ENCODE results near the gene DENND2D. TPM values are rescaled to one million over a fixed set of nuclear protein-coding genes. Genes with fewer than 3 reads are reported as not detected.

The DENND2D gene
- total RNA-seq, 4 donors from 2014 or later: 1.4 to 16.6 (median 6.4) TPM

DNA sequence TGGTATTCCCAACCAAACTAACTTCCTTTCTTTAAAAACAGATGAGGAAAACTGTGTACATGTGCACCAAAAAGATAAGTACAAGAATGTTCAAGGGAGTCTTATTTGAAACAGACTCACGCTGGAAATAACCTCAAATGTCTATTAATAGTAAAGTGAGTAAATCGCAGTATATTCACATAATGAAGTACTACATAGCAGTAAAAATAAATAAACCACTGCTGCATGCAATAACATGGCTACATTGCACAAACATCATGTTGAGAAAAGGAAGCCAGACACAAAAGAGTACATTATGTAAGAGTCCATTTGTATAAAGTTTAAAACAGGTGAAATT lies 5.2 kb upstream of the DENND2D start:
- Histone ChIP-seq H3K4me3 (no peak overlapping the region), H3K27me3 (peaks cover 52% of the 10 kb centered on the region), H3K9me3 (no peaks in the 10 kb centered on the region), H3K27ac (no peak overlapping the region), H3K36me3 (no peaks in the 10 kb centered on the region), H3K4me1 (peaks cover 0 to 30% (median 0%) of the 10 kb centered on the region in 3 donors)
- 29 to 49% methylated on average over 2 of the region's 2 CpGs for WGBS, 2 donors (ENCODE audit: low coverage in 1 of 2)
- no peak for ATAC-seq
- TF ChIP-seq, protein P1, sequence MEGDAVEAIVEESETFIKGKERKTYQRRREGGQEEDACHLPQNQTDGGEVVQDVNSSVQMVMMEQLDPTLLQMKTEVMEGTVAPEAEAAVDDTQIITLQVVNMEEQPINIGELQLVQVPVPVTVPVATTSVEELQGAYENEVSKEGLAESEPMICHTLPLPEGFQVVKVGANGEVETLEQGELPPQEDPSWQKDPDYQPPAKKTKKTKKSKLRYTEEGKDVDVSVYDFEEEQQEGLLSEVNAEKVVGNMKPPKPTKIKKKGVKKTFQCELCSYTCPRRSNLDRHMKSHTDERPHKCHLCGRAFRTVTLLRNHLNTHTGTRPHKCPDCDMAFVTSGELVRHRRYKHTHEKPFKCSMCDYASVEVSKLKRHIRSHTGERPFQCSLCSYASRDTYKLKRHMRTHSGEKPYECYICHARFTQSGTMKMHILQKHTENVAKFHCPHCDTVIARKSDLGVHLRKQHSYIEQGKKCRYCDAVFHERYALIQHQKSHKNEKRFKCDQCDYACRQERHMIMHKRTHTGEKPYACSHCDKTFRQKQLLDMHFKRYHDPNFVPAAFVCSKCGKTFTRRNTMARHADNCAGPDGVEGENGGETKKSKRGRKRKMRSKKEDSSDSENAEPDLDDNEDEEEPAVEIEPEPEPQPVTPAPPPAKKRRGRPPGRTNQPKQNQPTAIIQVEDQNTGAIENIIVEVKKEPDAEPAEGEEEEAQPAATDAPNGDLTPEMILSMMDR (IDR thresholded peaks at IDR 0.05): no peak
- TF ChIP-seq POLR2A (IDR thresholded peaks at IDR 0.05) (no peak), EP300 (IDR thresholded peaks at IDR 0.05) (no peak), POLR2AphosphoS5 (IDR thresholded peaks at IDR 0.05) (no peak)

DNA sequence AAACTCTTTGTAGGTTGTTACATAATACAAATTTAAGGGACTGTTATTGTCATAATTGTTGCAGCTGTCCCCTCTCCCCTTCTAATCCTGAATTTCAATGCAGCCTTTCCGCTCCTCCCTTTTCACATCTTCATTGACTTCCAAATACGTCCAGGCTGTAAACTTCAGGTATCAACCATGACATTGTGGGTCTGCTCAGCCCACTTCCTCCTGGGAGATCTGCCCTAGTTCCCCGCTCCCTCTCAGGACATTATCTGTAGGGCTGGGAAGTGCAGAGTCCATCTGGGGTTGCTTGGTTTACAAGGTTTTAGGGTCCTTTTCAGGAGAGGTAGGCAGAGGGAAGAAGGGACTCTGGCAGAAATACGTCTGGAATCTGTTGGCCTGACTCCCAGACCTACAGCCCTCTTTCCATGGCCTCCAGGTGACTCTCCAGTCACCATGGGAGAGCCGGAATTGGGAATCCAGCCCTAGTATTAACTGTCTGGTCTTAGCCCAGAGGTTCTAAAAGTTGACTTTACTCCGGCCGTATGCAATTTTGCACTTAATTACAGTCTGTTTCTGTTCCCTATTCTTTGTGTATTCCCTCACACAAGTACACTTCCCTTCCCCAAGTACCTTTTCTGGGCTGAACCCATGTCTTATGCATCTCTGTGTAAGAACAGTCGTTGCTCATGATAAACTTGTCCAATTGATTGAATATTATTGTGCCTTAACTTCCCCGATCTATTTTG lies 4.7 kb upstream of the DENND2D start:
- TF ChIP-seq POLR2A (IDR thresholded peaks at IDR 0.05) (no peak), EP300 (IDR thresholded peaks at IDR 0.05) (no peak), POLR2AphosphoS5 (IDR thresholded peaks at IDR 0.05) (no peak)
- TF ChIP-seq, protein P1 (IDR thresholded peaks at IDR 0.05): no peak
- H3K9me3 ChIP-seq: no peaks in the 10 kb centered on the region
- 49 to 70% methylated on average over 7 to 8 of the region's 9 CpGs for WGBS, 2 donors (ENCODE audit: low coverage in 1 of 2)
- peaks cover 0 to 30% (median 0%) of the 10 kb centered on the region in 3 donors for H3K4me1 ChIP-seq
- H3K4me3 ChIP-seq: peak overlapping the region in 1 of 2 donors; percentile 65
- no peak for ATAC-seq
- H3K27me3 ChIP-seq: peaks cover 47% of the 10 kb centered on the region
- H3K36me3 ChIP-seq: no peaks in the 10 kb centered on the region
- no peak overlapping the region for H3K27ac ChIP-seq

DNA sequence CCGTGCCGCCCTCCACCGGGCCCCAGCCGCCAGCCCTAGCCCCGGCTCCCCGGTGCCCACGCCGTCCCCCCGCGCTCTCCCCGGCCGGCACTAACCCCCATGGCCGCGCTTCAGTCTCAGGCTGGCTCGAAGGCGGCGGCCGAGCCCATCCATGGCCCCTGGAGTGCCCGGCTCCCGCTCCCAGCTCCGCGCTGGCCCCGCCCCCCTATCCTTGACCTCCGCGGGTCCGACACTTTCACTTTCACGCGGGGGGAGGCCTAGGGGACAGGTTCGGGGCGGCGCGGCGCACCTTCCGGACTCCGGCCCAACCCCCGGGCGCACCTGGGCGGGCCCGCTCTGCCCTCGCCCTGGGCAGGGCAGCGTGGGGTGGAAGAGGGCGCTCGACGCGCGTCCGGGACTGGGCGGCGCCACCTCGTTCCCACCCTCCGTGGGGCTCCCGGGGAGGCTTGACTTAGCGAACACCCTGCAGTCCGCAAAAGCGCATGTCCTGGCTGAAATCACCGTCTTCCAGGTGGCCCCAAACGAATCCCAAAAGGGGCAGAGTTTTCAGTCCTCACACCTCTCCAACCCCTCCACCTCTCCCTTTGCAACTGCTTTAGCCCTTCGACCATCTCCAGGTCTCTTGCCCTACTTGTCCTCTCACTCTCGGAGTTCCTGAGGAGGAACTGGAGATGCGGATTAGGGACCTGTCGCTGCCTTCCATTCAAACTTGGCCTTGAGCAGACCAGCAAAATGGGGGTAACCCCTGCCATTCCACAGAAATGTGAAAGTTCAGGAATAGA lies 3.9 kb upstream of the DENND2D start:
- Histone ChIP-seq H3K4me3 (peak overlapping the region; percentile 49 to 65), H3K27me3 (peaks cover 42% of the 10 kb centered on the region), H3K27ac (peak overlapping the region in 3 of 4 donors; percentile 52 to 77 (median 70)), H3K36me3 (no peaks in the 10 kb centered on the region), H3K9me3 (no peaks in the 10 kb centered on the region), H3K4me1 (peaks cover 0 to 30% (median 0%) of the 10 kb centered on the region in 3 donors)
- TF ChIP-seq POLR2AphosphoS5 (IDR thresholded peaks at IDR 0.05) (no peak), EP300 (IDR thresholded peaks at IDR 0.05) (no peak), POLR2A (IDR thresholded peaks at IDR 0.05) (peak; percentile 19 to 30)
- TF ChIP-seq, protein P1 (IDR thresholded peaks at IDR 0.05): no peak
- peak; percentile 42 for ATAC-seq
- 40% methylated on average over 6 of the region's 61 CpGs; no CpG with 5 or more reads in 1 of the 2 donors for WGBS, 2 donors (ENCODE audit: low coverage in 1 of 2)

DNA sequence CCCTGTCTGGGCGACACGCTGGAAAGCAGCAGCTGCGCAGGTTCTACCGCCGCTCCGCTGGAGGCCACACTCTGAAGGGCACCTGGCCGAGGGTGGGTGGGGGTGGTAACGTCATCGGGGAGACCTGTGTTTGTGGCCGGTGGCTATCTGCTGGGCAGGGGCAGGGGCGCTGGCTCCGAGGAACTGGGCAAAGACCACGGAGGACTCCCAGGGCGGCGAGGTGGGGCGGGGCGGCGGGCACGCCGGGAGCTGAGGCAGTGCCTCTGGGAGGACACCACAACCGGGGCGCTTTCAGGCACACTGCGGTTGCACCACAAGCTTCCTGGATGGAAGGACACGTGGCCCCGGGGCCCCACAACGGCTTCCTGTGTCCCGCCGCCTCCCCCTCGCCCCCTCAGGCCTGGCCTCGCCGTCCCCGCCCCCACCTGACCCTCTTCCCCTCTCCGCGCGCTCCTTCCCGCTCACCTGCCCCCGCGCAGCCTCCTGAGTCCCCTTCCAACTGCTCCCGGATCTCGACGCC lies 3.3 kb upstream of the DENND2D start:
- ATAC-seq: peak; percentile 46
- WGBS, 2 donors (ENCODE audit: low coverage in 1 of 2): no CpG with 5 or more reads among the region's 41 CpGs

More for the DNA sequence above, 3.3 kb upstream of the DENND2D start:
- Histone ChIP-seq H3K4me1 (peaks cover 0 to 30% (median 0%) of the 10 kb centered on the region in 3 donors), H3K4me3 (peak overlapping the region; percentile 49 to 65), H3K9me3 (no peaks in the 10 kb centered on the region), H3K27ac (peak overlapping the region in 3 of 4 donors; percentile 52 to 77 (median 70)), H3K36me3 (no peaks in the 10 kb centered on the region), H3K27me3 (peaks cover 36% of the 10 kb centered on the region)
- TF ChIP-seq POLR2AphosphoS5 (IDR thresholded peaks at IDR 0.05): no peak
- TF ChIP-seq, protein P1 (IDR thresholded peaks at IDR 0.05): no peak

Measured in gastroesophageal sphincter (tissue), 4 donors.